Upper lobe of left lung (tissue), 4 donors: Measurements from ENCODE around the gene TP53AIP1.

Experiments
- CTCF ChIP-seq, 6 experiments: fragments of 450-650 bp in 4 of 6; fragments of 200-600 bp in 2 of 6; sonication (generic) in 2 of 6; IDR thresholded peaks; one replicate each; pipeline ENCODE4 v1.5.1; 2016 to 2019; ENCODE audit warnings: antibody characterized with exemption in 6 of 6
- POLR2A ChIP-seq, 4 donors: fragments of 450-650 bp; IDR thresholded peaks; one replicate each; pipeline ENCODE4 v1.5.1; 2016 to 2017; ENCODE audit warnings: antibody characterized with exemption in 4 of 4, mild to moderate bottlenecking in 2 of 4
- POLR2AphosphoS5 ChIP-seq, 2 donors: sonication (generic); formaldehyde crosslinking; IDR thresholded peaks; one replicate each; pipeline ENCODE4 v1.5.1; 2017; ENCODE audit warnings: antibody characterized with exemption in 2 of 2

- TF ChIP-seq CTCF (IDR thresholded peaks at IDR 0.05) (no peak), POLR2AphosphoS5 (IDR thresholded peaks at IDR 0.05) (no peak), POLR2A (IDR thresholded peaks at IDR 0.05) (no peak)
Measured at GRCh38 chr11:128911239-128911638, 31.4 kb downstream of the TP53AIP1 start.
